Uterus (tissue), 4 donors: ENCODE results near the gene PRKAR1B. TPM values are rescaled to one million over a fixed set of nuclear protein-coding genes. Genes with fewer than 3 reads are reported as not detected.
"Not testable (repeated sequence)": the region's sequence is repeated elsewhere in the genome, so short reads cannot be mapped to it uniquely, and the experiment has no call there.

ENCODE experiments used
- DNase-seq, 2 donors: peaks; one replicate each; pipeline ENCODE4 v3.0.0-alpha.2; 2019 to 2020
- H3K27ac ChIP-seq, 2 donors: fragments of 200-600 bp; sonication (generic); 1 replicate in 1 of 2; 2 replicates in 1 of 2; pipeline ENCODE4 v1.5.1; 2016 to 2018
- H3K27me3 ChIP-seq, 2 donors: fragments of 200-600 bp; sonication (generic); one replicate each; pipeline ENCODE4 v1.5.1; 2018 to 2019; ENCODE audit warnings: control low read depth in 1 of 2
- H3K36me3 ChIP-seq, 2 donors: fragments of 200-600 bp; sonication (generic); one replicate each; pipeline ENCODE4 v1.5.1; 2019; ENCODE audit warnings: control low read depth in 1 of 2
- H3K4me1 ChIP-seq, 2 donors: fragments of 200-600 bp; sonication (generic); one replicate each; pipeline ENCODE4 v1.5.1; 2018 to 2019; ENCODE audit warnings: control low read depth in 1 of 2
- H3K4me3 ChIP-seq, 2 donors: fragments of 200-600 bp; sonication (generic); 1 replicate in 1 of 2; 2 replicates in 1 of 2; pipeline ENCODE4 v1.5.1; 2018 to 2019; ENCODE audit warnings: mild to moderate bottlenecking in 1 of 2
- H3K9me3 ChIP-seq, 2 donors: fragments of 200-600 bp; sonication (generic); one replicate each; pipeline ENCODE4 v1.5.1; 2019; ENCODE audit warnings: control low read depth in 1 of 2
- CTCF ChIP-seq, 4 experiments: fragments of 200-600 bp in 2 of 4; fragments of 450-650 bp in 2 of 4; sonication (generic) in 2 of 4; IDR thresholded peaks; one replicate each; pipeline ENCODE4 v1.5.1; 2016 to 2019; ENCODE audit warnings: antibody characterized with exemption in 4 of 4, mild to moderate bottlenecking in 2 of 4, moderate library complexity in 1 of 4
- POLR2A ChIP-seq, 2 donors: fragments of 450-650 bp; IDR thresholded peaks; one replicate each; pipeline ENCODE4 v1.6.1; 2016; ENCODE audit warnings: antibody characterized with exemption in 2 of 2, mild to moderate bottlenecking in 1 of 2, moderate library complexity in 1 of 2
- intact Hi-C: fragments of 100-400 bp; cut with DNase I; formaldehyde crosslinking; loops from one replicate; pipeline ENCODE4 v1.15.1; 2023; ENCODE audit warnings: low total_unique reads
- total RNA-seq, 4 donors: library from RNA; depleted of rRNA in 3 of 4; stranded (reverse); fragments of >200 nt in 3 of 4; gene quantifications; one replicate each; pipeline versions ENCODE4 v1.1.0 to v1.2.4, GENCODE V29; 2014 to 2023
- donor health status: DM: yes; HTN: yes; CAD: no.

Gene PRKAR1B
- total RNA-seq, 4 donors from 2014 or later: 1.0 to 45.2 (median 28.7) TPM

- no peaks in the 10 kb centered on the region for H3K9me3 ChIP-seq
- no peak overlapping the region for H3K27ac ChIP-seq
- TF ChIP-seq CTCF (IDR thresholded peaks at IDR 0.05): no peak
- no peak for TF ChIP-seq POLR2A (IDR thresholded peaks at IDR 0.05)
- intact Hi-C loops: no loop called here
- H3K4me3 ChIP-seq: no peak overlapping the region
- DNase-seq: no peak
- no peaks in the 10 kb centered on the region for H3K4me1 ChIP-seq
- H3K27me3 ChIP-seq: no peaks in the 10 kb centered on the region
- no peaks in the 10 kb centered on the region for H3K36me3 ChIP-seq
These were observed 27.7 kb upstream of the PRKAR1B start for GRCh38 chr7:754531-755412.

GRCh38 chr7:753190-753589, 26.1 kb upstream of the PRKAR1B start:
- no peaks in the 10 kb centered on the region for H3K36me3 ChIP-seq
- no peak for TF ChIP-seq CTCF (IDR thresholded peaks at IDR 0.05)
- no peak for TF ChIP-seq POLR2A (IDR thresholded peaks at IDR 0.05)
- H3K4me1 ChIP-seq: no peaks in the 10 kb centered on the region

GRCh38 chr7:752256-752655, 25.2 kb upstream of the PRKAR1B start:
- H3K27me3 ChIP-seq, H3K36me3 ChIP-seq, H3K4me1 ChIP-seq, DNase-seq, H3K4me3 ChIP-seq, H3K9me3 ChIP-seq, intact Hi-C loops, H3K27ac ChIP-seq: not testable (repeated sequence)

More at GRCh38 chr7:753190-753589, 26.1 kb upstream of the PRKAR1B start:
- Histone ChIP-seq H3K27ac (no peak overlapping the region), H3K9me3 (no peaks in the 10 kb centered on the region), H3K4me3 (no peak overlapping the region), H3K27me3 (no peaks in the 10 kb centered on the region)
- DNase-seq: no peak
- intact Hi-C loops: no loop called here

GRCh38 chr7:751826-752225, 24.7 kb upstream of the PRKAR1B start:
- TF ChIP-seq POLR2A (IDR thresholded peaks at IDR 0.05) (no peak), CTCF (IDR thresholded peaks at IDR 0.05) (no peak)
- intact Hi-C loops: no loop called here
- Histone ChIP-seq H3K27me3 (no peaks in the 10 kb centered on the region), H3K4me3 (no peak overlapping the region), H3K36me3 (no peaks in the 10 kb centered on the region), H3K4me1 (no peaks in the 10 kb centered on the region), H3K27ac (no peak overlapping the region), H3K9me3 (no peaks in the 10 kb centered on the region)
- DNase-seq: no peak

- no peak for DNase-seq
These were observed 23.2 kb upstream of the PRKAR1B start for GRCh38 chr7:750111-750905.

More at GRCh38 chr7:750111-750905, 23.2 kb upstream of the PRKAR1B start:
- Histone ChIP-seq H3K27ac (no peak overlapping the region), H3K27me3 (no peaks in the 10 kb centered on the region), H3K9me3 (no peaks in the 10 kb centered on the region), H3K4me3 (no peak overlapping the region), H3K36me3 (no peaks in the 10 kb centered on the region), H3K4me1 (no peaks in the 10 kb centered on the region)
- intact Hi-C loops: no loop called here
- TF ChIP-seq CTCF (IDR thresholded peaks at IDR 0.05) (no peak), POLR2A (IDR thresholded peaks at IDR 0.05) (no peak)
